GM19468 (cell line): Measurements from ENCODE around the gene NME7.

Experiments used
- ATAC-seq: cut with Tn5 transposase; IDR thresholded peaks from one replicate; pipeline ENCODE4 v1.9.1; 2021; ENCODE audit warnings: mild to moderate bottlenecking, moderate library complexity, moderate number of reproducible peaks; ENCODE audit not compliant: unreplicated experiment; ENCODE audit errors: extremely low read depth

NME7 gene

DNA sequence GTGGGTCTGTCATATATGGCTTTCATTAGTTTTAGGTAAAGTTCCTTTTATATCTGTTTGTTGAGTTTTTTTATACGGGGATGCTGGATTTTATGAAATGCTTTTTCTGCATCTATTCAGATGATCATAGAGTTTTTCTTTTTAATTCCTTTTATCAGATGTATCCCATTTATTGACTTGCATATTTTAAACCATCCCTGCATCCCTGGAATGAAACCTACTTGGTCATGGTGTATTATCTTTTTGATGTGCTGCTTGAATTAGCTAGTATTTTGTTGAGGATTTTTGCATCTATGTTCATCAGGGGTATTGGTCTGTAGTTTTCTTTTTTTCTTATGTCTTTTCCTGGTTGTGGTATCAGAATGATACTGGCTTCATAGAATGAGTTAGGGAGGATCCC, 118.0 kb downstream of the NME7 start:
- ATAC-seq: no peak

DNA sequence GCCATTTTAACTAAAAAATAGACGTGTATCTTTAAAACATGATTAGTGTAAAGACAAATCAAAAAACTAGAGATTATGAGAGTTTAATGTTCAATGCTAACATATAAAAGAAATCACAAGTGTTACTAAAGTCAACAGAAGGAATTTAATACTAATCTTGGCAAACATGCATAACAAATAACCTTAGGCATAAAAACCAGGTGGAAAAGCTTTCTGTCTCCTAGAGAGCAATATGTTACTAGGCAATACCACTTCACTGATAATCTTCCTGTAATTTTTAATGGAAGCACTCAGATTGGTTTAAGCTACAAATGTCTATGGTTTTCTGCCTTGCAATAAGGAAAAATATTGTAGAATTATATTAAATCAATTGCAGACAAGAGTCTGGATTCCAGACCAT, 121.9 kb downstream of the NME7 start:
- no peak for ATAC-seq

DNA sequence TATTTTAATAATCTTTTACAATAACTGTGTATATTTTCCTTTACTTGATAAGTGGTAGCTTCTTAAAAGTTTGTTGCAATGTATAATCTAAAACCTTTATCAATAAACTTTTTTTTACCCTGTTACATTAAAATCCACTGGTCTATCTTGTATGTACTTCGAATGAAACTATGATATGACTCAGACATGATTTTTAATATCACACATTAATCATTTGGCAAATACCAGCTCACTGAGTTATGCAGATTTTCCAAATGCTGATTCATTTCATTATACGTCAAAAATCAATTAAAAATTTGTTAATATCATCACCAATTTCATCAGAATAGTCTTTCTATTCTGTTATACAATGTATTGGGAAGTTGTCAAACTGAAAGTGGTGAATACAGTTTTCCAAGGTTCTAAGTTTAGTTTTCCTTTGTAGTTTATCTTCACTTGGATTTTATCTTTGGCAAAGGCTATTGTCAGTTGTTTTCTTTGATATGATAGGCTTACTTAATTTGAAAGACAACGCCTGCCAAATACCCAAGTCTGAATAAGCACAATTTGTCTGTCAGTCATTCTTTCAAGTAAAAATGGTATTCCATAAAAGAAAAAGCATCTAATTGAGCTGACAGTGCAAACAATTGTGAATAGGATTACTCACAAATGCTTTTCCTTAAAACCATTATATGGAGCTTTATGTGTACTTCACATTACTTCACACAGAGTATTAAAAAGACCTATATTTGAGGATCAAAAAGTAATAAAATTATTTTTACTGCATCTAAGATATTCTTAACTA, 127.0 kb downstream of the NME7 start:
- ATAC-seq: no peak

- no peak for ATAC-seq
Observed at GRCh38 chr1:169236880-169237279, 130.7 kb downstream of the NME7 start.

DNA sequence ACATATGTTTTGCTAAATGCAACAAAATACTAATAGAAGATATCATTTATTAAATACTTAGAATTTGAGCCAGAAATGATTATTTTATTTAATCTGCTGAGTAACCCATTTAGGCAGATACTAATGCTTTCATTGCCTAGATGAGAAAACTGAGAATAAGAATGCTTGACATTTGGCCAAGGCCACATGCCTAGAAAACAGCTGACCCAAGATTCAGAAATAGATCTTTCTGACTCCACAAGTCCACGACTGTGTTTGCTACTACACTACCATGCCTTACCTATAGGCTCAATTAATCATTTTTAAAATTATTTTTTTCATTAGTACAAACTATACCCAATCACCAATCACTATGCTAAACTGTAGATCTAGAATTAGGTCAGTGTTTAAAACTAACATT, 131.5 kb downstream of the NME7 start:
- no peak for ATAC-seq

DNA sequence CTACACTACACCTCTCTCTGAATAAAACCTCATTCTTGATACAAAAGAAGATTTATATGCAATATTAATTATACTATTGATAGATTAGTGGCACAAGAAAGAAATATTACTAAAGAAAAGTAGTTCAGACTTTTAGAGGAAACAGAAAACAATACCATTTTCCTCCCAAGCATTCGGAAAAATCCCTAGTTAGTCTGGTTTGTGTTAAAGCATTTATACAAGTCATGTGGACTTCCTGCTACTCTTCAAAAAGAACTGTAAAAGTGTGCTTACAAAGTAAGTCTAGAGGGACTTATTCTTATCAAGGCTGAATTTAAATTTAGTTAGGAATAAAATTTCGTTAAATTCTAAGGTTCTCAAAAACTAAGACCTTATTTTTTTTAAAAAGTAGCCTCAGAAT, 132.0 kb downstream of the NME7 start:
- no peak for ATAC-seq

GRCh38 chr1:169234780-169235179, 132.8 kb downstream of the NME7 start:
- ATAC-seq: no peak

- ATAC-seq: no peak
Observed at GRCh38 chr1:169217636-169218035, 150.0 kb downstream of the NME7 start.

- no peak for ATAC-seq
Observed at GRCh38 chr1:169214598-169214997, 153.0 kb downstream of the NME7 start.

DNA sequence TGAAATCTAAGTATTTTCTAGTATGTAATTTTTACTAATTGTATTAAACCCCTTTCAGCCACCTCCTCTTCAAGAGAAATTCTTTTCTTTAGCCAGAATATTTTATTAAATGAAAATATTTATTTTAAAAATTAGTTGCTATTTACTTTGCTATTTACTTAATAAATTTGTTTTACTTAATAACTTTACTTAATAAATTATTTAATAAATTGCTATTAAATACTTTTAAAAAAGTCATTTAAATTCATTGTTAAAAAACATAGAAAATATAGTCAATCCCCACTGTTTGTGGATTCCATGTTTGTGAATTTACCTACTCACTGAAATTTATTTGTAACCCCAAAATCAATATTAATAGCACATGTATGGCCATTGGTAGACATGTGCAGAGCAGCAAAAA, 155.5 kb downstream of the NME7 start:
- ATAC-seq: no peak

- ATAC-seq: no peak
Observed at GRCh38 chr1:169207797-169208520, 159.6 kb downstream of the NME7 start.

DNA sequence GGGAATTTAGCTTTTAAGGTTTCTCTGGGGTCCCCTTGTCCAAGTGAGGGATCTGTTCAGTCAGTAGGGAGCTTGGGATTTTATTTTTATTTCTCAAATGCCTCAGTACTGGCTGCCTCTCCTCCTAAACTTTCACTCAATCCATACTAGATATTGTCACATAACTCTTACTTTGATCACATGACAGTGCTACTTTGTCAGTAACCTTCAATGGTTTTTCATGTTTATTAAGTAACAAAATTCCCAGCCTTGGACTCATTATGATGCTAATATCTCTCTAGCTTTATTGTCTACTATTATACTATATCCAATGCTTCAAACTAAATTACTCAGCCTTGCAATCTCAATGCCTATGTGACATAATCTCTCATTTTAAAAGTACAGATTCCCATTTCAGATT, 163.4 kb downstream of the NME7 start:
- ATAC-seq: no peak

DNA sequence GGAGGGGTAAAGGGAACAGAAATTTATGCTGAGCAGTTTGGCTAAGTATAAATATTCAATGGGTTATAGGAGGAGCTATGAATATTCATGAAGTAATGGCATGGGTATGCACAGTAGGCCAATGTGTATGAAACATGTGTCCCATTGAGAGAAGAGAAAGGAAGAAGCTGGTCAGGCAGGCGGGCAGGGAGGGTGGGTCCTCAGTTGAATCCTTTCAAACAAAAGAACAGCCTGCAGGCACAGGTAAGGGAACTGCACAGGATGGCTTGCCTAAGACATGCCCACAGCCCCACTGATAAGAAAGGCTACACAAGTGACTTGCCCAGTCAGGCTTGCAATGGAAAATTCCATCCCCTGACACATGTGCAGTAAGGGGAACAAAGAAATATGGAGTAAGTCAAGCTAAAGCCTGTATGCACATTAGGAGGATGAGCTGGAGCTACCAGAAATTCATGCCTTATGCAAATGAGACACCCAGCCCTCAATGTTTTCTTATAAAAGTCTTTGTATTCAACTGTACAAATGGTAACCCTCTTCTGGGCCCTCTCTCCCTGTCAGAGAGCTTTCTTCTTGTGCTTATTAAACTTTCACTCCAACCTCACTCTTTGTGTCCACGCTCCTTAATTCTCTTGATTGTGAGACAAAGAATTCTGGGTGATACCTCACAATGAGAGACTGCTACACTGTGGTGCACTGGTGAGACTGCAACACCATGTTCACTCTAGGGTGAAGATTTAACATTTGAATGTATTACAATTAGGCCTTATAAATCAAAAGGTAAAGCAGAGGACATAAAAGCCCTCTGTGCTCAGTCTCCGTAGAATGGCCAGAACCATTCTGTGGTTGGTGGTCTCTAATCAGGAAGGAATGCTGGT, 164.6 kb downstream of the NME7 start:
- no peak for ATAC-seq

- ATAC-seq: no peak
Observed at GRCh38 chr1:169201084-169201619, 166.4 kb downstream of the NME7 start.

GRCh38 chr1:169200319-169200718, 167.3 kb downstream of the NME7 start:
- no peak for ATAC-seq

DNA sequence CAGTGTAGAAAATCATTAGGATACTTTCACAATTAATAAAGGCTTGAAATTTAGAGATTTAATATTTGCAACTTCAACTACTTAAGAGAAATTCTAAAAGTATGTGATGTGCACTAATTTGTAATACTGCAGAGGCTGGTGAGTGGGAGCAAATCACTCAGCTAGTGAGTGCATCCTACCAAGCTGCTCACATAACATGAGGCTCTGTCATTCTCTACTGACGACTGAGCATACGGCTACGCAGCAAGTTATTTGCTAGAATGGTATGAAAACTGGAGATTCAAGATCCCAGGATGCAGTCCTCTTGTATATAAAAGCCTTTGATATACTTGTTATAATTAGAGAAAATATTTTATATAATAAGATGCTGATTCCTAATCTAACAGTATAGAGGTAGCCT, 171.0 kb downstream of the NME7 start:
- no peak for ATAC-seq

GRCh38 chr1:169196161-169196560, 171.4 kb downstream of the NME7 start:
- ATAC-seq: no peak

GRCh38 chr1:169193191-169193850, 174.3 kb downstream of the NME7 start:
- no peak for ATAC-seq

DNA sequence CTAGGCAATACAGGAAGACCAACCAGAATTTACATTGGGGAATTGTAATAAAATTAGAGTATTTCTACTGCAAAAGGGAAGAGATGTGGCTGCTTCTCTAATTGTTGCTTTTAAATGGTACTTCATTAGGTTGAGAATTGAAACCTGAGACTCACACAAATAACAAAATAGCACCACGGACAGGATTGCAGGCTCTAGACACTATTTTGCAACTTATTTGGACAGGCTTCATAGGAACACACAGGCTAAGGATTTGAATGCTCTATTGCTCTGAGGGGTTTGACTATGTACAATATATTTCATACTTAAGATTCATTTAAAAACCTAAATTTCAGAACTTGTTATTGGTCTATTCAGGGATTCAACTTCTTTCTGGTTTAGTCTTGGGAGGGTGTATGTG, 181.5 kb downstream of the NME7 start:
- ATAC-seq: no peak

DNA sequence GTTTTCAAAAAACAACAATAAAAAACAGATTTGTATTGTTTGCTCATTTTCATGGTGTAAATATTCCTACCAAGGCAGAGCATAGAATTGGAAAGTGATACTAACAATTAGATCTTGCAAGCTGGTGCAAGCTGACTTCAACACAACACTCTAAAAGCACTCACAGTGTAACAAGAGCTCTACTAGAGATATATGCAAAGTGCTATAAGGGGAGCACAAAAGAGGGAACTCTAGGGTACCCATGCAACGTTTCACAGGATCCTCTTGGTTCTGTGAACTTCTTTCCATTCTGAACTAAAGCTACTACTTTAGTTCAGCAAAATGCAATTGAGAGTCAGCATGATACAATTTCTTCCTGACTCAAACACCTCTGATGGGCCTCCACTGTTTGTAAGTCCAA, 182.8 kb downstream of the NME7 start:
- ATAC-seq: no peak
